NCI-H1436 treated with DMSO at 0.1 percent for 48 hours (cell line): ENCODE results near the gene TEX13B.

ENCODE experiments used
- DNase-seq: peaks from one replicate; lab custom pipeline; 2025; lab: John Stamatoyannopoulos, UW

Gene TEX13B

DNA sequence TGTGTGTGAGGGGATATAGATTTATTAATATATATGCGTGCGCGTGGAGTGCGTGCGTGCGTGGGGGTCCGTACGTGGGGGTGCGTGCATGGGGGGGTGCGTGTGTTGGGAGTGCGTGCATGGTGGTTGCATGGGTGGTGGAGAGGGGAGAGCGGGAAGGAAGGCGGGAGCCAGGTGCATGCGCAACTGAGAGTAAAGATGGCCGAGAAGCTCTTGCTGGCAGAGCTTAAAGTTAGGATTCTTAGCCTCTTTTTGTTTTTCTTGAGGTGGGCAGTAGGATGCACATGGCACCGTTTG lies 45.8 kb downstream of the TEX13B start:
- no peak for DNase-seq

DNA sequence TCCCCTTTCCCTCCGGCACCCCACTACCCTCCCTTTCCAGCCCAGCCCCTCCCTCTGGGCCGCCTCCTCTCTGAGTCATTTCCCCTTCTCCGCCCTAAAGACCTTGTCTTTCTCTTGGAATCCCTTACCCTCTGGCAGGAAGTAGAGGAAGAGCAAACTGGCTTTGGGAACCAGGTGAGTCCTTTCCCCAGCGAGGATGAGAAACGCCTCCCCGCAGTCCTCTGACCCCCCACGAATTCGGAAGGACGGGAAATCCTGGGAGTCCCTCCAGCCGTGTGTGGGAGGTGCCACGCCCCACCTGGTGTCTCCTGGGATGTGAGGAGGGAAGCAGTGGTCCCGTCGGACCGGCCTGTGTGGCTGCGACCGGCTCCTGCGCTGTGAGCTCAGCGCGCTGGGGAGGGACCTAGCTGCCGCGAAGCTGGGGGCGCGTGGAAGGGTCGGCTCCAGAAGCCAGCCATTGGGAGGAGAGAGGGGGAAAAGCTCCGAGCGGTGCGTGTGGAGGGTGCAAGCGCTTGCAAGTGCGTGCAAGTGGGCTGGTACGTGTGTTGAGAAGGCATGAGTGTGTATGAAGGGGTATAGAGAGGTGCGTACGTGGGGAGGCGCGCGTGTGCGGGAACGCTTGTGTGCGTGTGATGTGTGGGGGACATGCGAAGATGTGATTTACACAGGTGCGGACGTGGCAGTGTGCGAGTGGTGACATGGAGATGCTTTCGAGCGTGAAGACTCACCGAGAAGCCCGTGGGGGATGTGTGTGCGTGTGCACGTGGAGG lies 46.3 kb downstream of the TEX13B start:
- no peak for DNase-seq

DNA sequence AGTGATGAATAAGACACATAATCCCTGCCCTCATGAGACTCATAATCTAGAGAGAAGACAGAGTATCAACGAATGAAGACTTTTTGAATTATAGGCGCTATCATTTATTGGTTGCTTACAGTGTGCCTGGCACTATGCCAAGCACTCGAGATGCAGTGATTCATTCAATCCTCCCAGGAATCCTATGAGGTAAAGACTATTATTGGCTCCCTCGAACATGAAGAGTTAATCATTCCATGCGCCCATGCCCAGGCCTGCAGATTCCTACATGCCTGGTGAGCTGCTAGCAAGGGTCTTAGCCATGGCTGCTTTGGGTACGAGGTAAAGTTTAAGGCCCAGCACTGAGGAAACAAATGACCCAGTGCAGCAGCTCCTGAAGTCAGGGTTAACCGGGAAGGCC lies 47.0 kb downstream of the TEX13B start:
- DNase-seq = peak; percentile 7

DNA sequence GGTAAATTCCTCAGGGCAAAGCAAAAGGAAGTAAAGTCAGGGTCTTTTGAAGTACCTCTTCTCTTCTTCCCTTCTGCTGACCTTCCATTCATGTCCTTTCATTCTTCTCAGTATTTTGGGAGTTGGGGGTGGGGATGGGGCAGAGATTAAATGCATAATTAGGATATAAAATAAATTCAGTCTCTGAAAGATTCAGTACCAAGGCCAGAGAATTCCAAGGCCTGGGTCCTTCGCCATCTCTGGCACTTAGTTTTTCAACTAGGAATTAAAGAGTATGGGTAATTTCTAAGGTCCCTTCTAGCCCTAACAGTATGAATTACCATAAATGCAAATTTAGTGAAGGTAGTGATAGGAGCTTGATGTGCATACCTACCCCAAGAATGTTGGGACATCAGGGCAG lies 47.9 kb downstream of the TEX13B start:
- DNase-seq = no peak
